IMR-90 (cell line): ENCODE measurements around the gene KCNAB3. TPM values are rescaled to one million over a fixed set of nuclear protein-coding genes. Genes with fewer than 3 reads are reported as not detected.

Experiments used
- ATAC-seq: fragments of 200-7000 bp; cut with Tn5 transposase; 2 replicates; pipeline ENCODE4 v1.9.1; 2020; ENCODE audit warnings: low read depth, mild to moderate bottlenecking, moderate library complexity
- BruUV-seq: library from RNA; stranded (reverse); fragments of 400-500 nt; replicated peaks from 2 replicates; lab custom pipeline; 2021; lab: Mats Ljungman, UMichigan
- CTCF ChIA-PET: fragments of 300-600 bp; formaldehyde crosslinking; extraction: SDS; loops from one replicate; lab custom pipeline; 2021; ENCODE audit warnings: antibody characterized with exemption; lab: Yijun Ruan, JAX
- POLR2A ChIA-PET: fragments of 300-600 bp; sonication (Branson Sonifier 250); formaldehyde crosslinking; loops from one replicate; lab custom pipeline; 2022; ENCODE audit warnings: antibody characterized with exemption; ENCODE audit not compliant: unreplicated experiment; lab: Charles Lee
- DNase-seq: peaks from one replicate; pipeline ENCODE4 v3.0.0; 2013
- H2AFZ ChIP-seq: replicated peaks from 2 replicates; pipeline ENCODE3; 2013; ENCODE audit warnings: low read length, mild to moderate bottlenecking; ENCODE audit not compliant: poor library complexity
- H2AK5ac ChIP-seq: 2 replicates; pipeline ENCODE4 v1.6.1; 2013; ENCODE audit warnings: low read depth, low read length, inconsistent platforms
- H2AK9ac ChIP-seq: replicated peaks from 2 replicates; pipeline ENCODE3; 2013; ENCODE audit warnings: mild to moderate bottlenecking, low read depth, low read length, moderate library complexity; ENCODE audit not compliant: poor library complexity
- H2BK120ac ChIP-seq: 2 replicates; pipeline ENCODE4 v1.6.1; 2013; ENCODE audit warnings: low read depth, low read length, inconsistent platforms
- H2BK15ac ChIP-seq: 3 replicates; pipeline ENCODE4 v1.6.1; 2013; ENCODE audit warnings: low read depth, low read length, inconsistent platforms
- H2BK20ac ChIP-seq: 2 replicates; pipeline ENCODE4 v1.6.1; 2013; ENCODE audit warnings: low read depth, mild to moderate bottlenecking, inconsistent platforms, low read length, moderate library complexity
- H2BK5ac ChIP-seq: 2 replicates; pipeline ENCODE4 v1.6.1; 2013; ENCODE audit warnings: mild to moderate bottlenecking, low read depth, low read length, inconsistent platforms; ENCODE audit not compliant: poor library complexity, severe bottlenecking
- H3K14ac ChIP-seq: replicated peaks from 2 replicates; pipeline ENCODE4 v1.6.1; 2013; ENCODE audit warnings: low read depth, low read length, inconsistent platforms
- H3K18ac ChIP-seq: 2 replicates; pipeline ENCODE4 v1.6.1; 2013; ENCODE audit warnings: low read depth, low read length, control low read depth
- H3K23ac ChIP-seq: 2 replicates; pipeline ENCODE4 v1.6.1; 2013; ENCODE audit warnings: low read depth, low read length, inconsistent platforms
- H3K27ac ChIP-seq: 2 replicates; pipeline ENCODE4 v1.5.1; 2013; ENCODE audit warnings: mild to moderate bottlenecking, control low read depth, low read length; ENCODE audit not compliant: insufficient read depth
- H3K27me3 ChIP-seq: 2 replicates; pipeline ENCODE4 v1.6.1; 2013; ENCODE audit warnings: low read length; ENCODE audit not compliant: control insufficient read depth, insufficient read depth
- H3K36me3 ChIP-seq: 2 replicates; pipeline ENCODE4 v1.6.1; 2013; ENCODE audit warnings: low read length, mixed read lengths; ENCODE audit not compliant: control insufficient read depth, insufficient read depth
- H3K4ac ChIP-seq: 2 replicates; pipeline ENCODE4 v1.6.1; 2013; ENCODE audit warnings: low read depth, low read length, inconsistent platforms
- H3K4me1 ChIP-seq: 2 replicates; pipeline ENCODE4 v1.6.1; 2013; ENCODE audit warnings: low read length, mixed read lengths; ENCODE audit not compliant: control insufficient read depth, insufficient read depth
- H3K4me2 ChIP-seq: 2 replicates; pipeline ENCODE4 v1.6.1; 2013; ENCODE audit warnings: low read depth, mild to moderate bottlenecking, control low read depth, low read length, moderate library complexity
- H3K4me3 ChIP-seq: 2 replicates; pipeline ENCODE4 v1.5.1; 2013; ENCODE audit warnings: low read depth, mild to moderate bottlenecking, control low read depth, low read length, moderate library complexity; ENCODE audit not compliant: insufficient read depth
- H3K56ac ChIP-seq: 2 replicates; pipeline ENCODE4 v1.6.1; 2013; ENCODE audit warnings: low read length, inconsistent platforms; ENCODE audit not compliant: insufficient read depth; ENCODE audit errors: extremely low read depth
- H3K79me1 ChIP-seq, 2 experiments: 2 replicates each; pipeline ENCODE4 v1.6.1; 2013; ENCODE audit warnings: low read length in 2 of 2, inconsistent platforms in 1 of 2, low read depth in 1 of 2
- H3K9ac ChIP-seq: 2 replicates; pipeline ENCODE4 v1.6.1; 2013; ENCODE audit warnings: low read depth, low read length, control low read depth
- H3K9me1 ChIP-seq: 2 replicates; pipeline ENCODE4 v1.6.1; 2013; ENCODE audit warnings: low read length, inconsistent platforms; ENCODE audit not compliant: insufficient read depth
- H3K9me3 ChIP-seq: 2 replicates; pipeline ENCODE4 v1.6.1; 2013; ENCODE audit warnings: low read length; ENCODE audit not compliant: control insufficient read depth, insufficient read depth
- H4K20me1 ChIP-seq: 2 replicates; pipeline ENCODE4 v1.6.1; 2013; ENCODE audit warnings: low read length, inconsistent platforms; ENCODE audit not compliant: insufficient read depth
- H4K5ac ChIP-seq: 2 replicates; pipeline ENCODE4 v1.6.1; 2013; ENCODE audit warnings: mild to moderate bottlenecking, low read depth, low read length, control low read depth
- H4K8ac ChIP-seq, 2 experiments: 2 replicates each; pipeline ENCODE4 v1.6.1; 2013; ENCODE audit warnings: low read depth in 2 of 2, low read length in 2 of 2, control low read depth in 1 of 2, inconsistent platforms in 1 of 2
- H4K91ac ChIP-seq: 2 replicates; pipeline ENCODE4 v1.6.1; 2013; ENCODE audit warnings: low read depth, low read length, inconsistent platforms; ENCODE audit not compliant: insufficient read depth
- BHLHE40 ChIP-seq: fragments of 150-350 bp; IDR thresholded peaks from 2 replicates; pipeline ENCODE4 v1.6.1; 2016; ENCODE audit warnings: mild to moderate bottlenecking, low read depth, low read length
- CEBPB ChIP-seq: IDR thresholded peaks from 2 replicates; pipeline ENCODE4 v1.6.1; 2012; ENCODE audit warnings: low read depth, low read length, improper control_type of control experiment
- CHD1 ChIP-seq: IDR thresholded peaks from 2 replicates; pipeline ENCODE4 v1.6.1; 2012; ENCODE audit warnings: low read depth, low read length, improper control_type of control experiment
- CTCF ChIP-seq: conservative IDR thresholded peaks from 2 replicates; pipeline ENCODE4 v1.5.1; 2012; ENCODE audit warnings: mild to moderate bottlenecking, low read depth, low read length, improper control_type of control experiment
- ELK1 ChIP-seq: fragments of 150-350 bp; IDR thresholded peaks from 2 replicates; pipeline ENCODE4 v1.6.1; 2016; ENCODE audit warnings: low read depth, mild to moderate bottlenecking, low read length, moderate library complexity, borderline replicate concordance
- FOS ChIP-seq: fragments of 150-350 bp; IDR thresholded peaks from 2 replicates; pipeline ENCODE4 v1.6.1; 2016; ENCODE audit warnings: low read depth, low read length
- MAFK ChIP-seq: IDR thresholded peaks from 2 replicates; pipeline ENCODE4 v1.6.1; 2012; ENCODE audit warnings: low read depth, low read length, improper control_type of control experiment
- MAZ ChIP-seq: IDR thresholded peaks from 2 replicates; pipeline ENCODE4 v1.6.1; 2012; ENCODE audit warnings: low read depth, mild to moderate bottlenecking, low read length, improper control_type of control experiment, moderate library complexity, borderline replicate concordance
- MXI1 ChIP-seq: IDR thresholded peaks from 2 replicates; pipeline ENCODE4 v1.6.1; 2012; ENCODE audit warnings: low read depth, mild to moderate bottlenecking, low read length, moderate library complexity, borderline replicate concordance
- NFE2L2 ChIP-seq: fragments of 150-350 bp; IDR thresholded peaks from 2 replicates; pipeline ENCODE4 v1.6.1; 2016; ENCODE audit warnings: low read depth, mild to moderate bottlenecking, low read length
- POLR2A ChIP-seq: IDR thresholded peaks from 2 replicates; pipeline ENCODE4 v1.6.1; 2012; ENCODE audit warnings: mild to moderate bottlenecking, low read depth, low read length
- RAD21 ChIP-seq: IDR thresholded peaks from 2 replicates; pipeline ENCODE4 v1.6.1; 2012; ENCODE audit warnings: low read length, improper control_type of control experiment
- RCOR1 ChIP-seq: IDR thresholded peaks from 2 replicates; pipeline ENCODE4 v1.6.1; 2012; ENCODE audit warnings: mild to moderate bottlenecking, low read length, improper control_type of control experiment; ENCODE audit not compliant: insufficient replicate concordance
- RFX5 ChIP-seq: IDR thresholded peaks from 2 replicates; pipeline ENCODE4 v1.8.0; 2012; ENCODE audit warnings: low read depth, mild to moderate bottlenecking, low read length, moderate library complexity
- SMC3 ChIP-seq: fragments of 150-350 bp; IDR thresholded peaks from 2 replicates; pipeline ENCODE4 v1.6.1; 2016; ENCODE audit warnings: low read depth, mild to moderate bottlenecking, antibody characterized with exemption, low read length, moderate library complexity
- USF2 ChIP-seq: fragments of 150-350 bp; IDR thresholded peaks from 2 replicates; pipeline ENCODE4 v1.6.1; 2017; ENCODE audit warnings: mild to moderate bottlenecking, antibody characterized with exemption, low read length, low read depth
- WGBS, 2 experiments: methylation state at CpG; one replicate each; pipeline versions ENCODE4 v1.1.5 to v1.1.7; 2013; ENCODE audit warnings: missing lambda C conversion rate in 2 of 2; ENCODE audit not compliant: insufficient read length in 1 of 2; ENCODE audit errors: extremely low coverage in 2 of 2; 5-methylcytosine and 5-hydroxymethylcytosine counted together
- dilution Hi-C: fragments of 300-500 bp; cut with HindIII; formaldehyde crosslinking; loops from one replicate; pipeline ENCODE4 v1.14.3; 2018; ENCODE audit warnings: low sequenced_read_pairs; ENCODE audit not compliant: unreplicated experiment
- in situ Hi-C: fragments of 300-500 bp; cut with MboI; formaldehyde crosslinking; loops from 3 replicates; pipeline ENCODE4 v1.14.3; 2019; ENCODE audit warnings: low sequenced_read_pairs, inconsistent platforms, mixed read lengths
- intact Hi-C: fragments of 100-400 bp; cut with micrococcal nuclease; formaldehyde crosslinking; loops from 2 replicates; pipeline ENCODE4 v1.10.0; 2022
- polyA plus RNA-seq, 3 experiments: library from polyadenylated mRNA; depleted of rRNA; stranded (reverse); fragments of >200 nt; gene quantifications; 2 replicates each; pipeline ENCODE4 v1.2.3, GENCODE V29; 2012; ENCODE audit warnings: low replicate concordance in 1 of 3
- total RNA-seq: library from RNA; depleted of rRNA; stranded (reverse); fragments of >200 nt; gene quantifications from 2 replicates; pipeline ENCODE4 v1.2.3, GENCODE V29; 2012

The KCNAB3 gene
- total and polyA plus RNA-seq, 2 of the 4 experiments (the other 2 are of a cell fraction): 0.36 to 4.2 TPM

- H3K27ac ChIP-seq: no peak overlapping the region
- WGBS, 2 experiments: 96% methylated on average over 4 of the region's 4 CpGs; no CpG with 5 or more reads in 1 of the 2 experiments
- no peak for DNase-seq
- H3K4me3 ChIP-seq: no peak overlapping the region
- H3K23ac ChIP-seq: no peak overlapping the region
- dilution Hi-C loops (no loop called here), intact Hi-C loops (no loop called here), in situ Hi-C loops (no loop called here)
- H2AFZ ChIP-seq: no peak overlapping the region
- H3K4me1 ChIP-seq: no peaks in the 10 kb centered on the region
- H4K20me1 ChIP-seq: no peaks in the 10 kb centered on the region
- no peaks in the 10 kb centered on the region for H3K9me3 ChIP-seq
- H3K4ac ChIP-seq: no peak overlapping the region
- peaks cover 9 to 21% of the 10 kb centered on the region in 2 experiments for H3K79me1 ChIP-seq
- no peaks in the 10 kb centered on the region for H3K9me1 ChIP-seq
- no peak overlapping the region for H4K8ac ChIP-seq
- no peak for ATAC-seq
- no peaks in the 10 kb centered on the region for H3K27me3 ChIP-seq
- no peak overlapping the region for H3K4me2 ChIP-seq
- H3K36me3 ChIP-seq: peaks cover 53% of the 10 kb centered on the region
- H4K91ac ChIP-seq: no peak overlapping the region
- no peak overlapping the region for H4K5ac ChIP-seq
- no peak overlapping the region for H3K56ac ChIP-seq
- no peak overlapping the region for H3K9ac ChIP-seq
- no peak overlapping the region for H2BK5ac ChIP-seq
- H2AK9ac ChIP-seq: no peak overlapping the region
- no peak overlapping the region for H2BK120ac ChIP-seq
- no peak overlapping the region for H2BK20ac ChIP-seq
- no peak overlapping the region for H3K18ac ChIP-seq
- H2BK15ac ChIP-seq: no peak overlapping the region
- no peak overlapping the region for H3K14ac ChIP-seq
- BruUV-seq: no TSS peak
- TF ChIP-seq MAFK (no peak), MXI1 (no peak), RAD21 (no peak), BHLHE40 (no peak), CEBPB (no peak), CTCF (no peak), MAZ (no peak), ELK1 (no peak), CHD1 (no peak), POLR2A (no peak), RCOR1 (no peak), USF2 (no peak), FOS (no peak), SMC3 (no peak), RFX5 (no peak), NFE2L2 (no peak)
- CTCF ChIA-PET: interaction anchor here (0.8 to 1.1 kb wide), 2 partner anchors 49 to 50 kb away, joined by 3 read pairs; no protein-coding TSS in a partner anchor
- POLR2A ChIA-PET: no interaction called here
- no peak overlapping the region for H2AK5ac ChIP-seq
Measured at GRCh38 chr17:7940034-7940433, 10.4 kb upstream of the KCNAB3 start.
